Stimulated activated CD8-positive, alpha-beta memory T cell treated with anti-CD3 and anti-CD28 coated beads, Interleukin-4, amount 100 ng/mL, for 48 hours (primary cell): ENCODE measurements around the gene PTPRD.

ENCODE experiments used
- DNase-seq: peaks from one replicate; pipeline ENCODE4 v3.0.0-alpha.2; 2020

PTPRD gene

GRCh38 chr9:8337834-8338766, 2274.7 kb downstream of the PTPRD start:
- DNase-seq, result no peak

- DNase-seq, result no peak
Observed at GRCh38 chr9:8332871-8333270, 2279.9 kb downstream of the PTPRD start.

GRCh38 chr9:8332331-8332650, 2280.5 kb downstream of the PTPRD start:
- no peak for DNase-seq

DNA sequence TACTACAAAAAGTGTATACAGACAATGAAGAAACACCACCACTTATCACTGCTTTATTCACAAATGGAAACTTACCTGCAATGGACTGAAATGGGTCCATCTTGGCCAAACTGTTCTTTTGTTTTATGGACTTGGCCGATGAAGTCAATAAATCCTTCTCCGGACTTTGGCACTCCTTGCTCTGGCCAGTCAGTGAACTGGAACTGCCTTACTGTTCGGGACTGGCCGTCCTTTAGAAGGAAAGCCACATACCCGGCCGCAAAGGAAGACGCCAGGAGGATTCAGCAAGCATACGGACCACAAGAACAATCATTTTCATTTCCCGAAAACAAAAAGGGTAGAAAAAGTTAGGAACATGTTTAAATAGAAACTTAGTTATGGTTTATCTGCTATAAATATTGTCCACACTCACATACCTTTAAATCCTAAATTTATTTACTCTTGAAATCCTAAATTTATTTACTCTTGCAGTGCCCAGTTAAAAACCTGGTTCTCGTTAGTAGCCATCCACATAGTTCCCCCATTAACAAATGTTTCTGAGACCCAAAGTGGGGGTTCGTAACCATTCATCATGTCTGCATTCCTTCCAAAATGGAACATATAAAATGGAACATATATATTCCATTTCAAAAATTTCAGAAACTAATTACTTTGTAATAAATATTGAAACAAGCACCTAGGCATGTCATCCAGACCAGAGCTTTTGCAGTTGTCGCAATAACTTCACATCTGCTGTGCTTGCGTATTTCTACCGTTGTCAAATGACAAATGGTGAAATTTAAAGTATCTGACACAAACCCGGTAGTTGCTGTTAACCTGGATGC, 2281.1 kb downstream of the PTPRD start:
- no peak for DNase-seq

DNA sequence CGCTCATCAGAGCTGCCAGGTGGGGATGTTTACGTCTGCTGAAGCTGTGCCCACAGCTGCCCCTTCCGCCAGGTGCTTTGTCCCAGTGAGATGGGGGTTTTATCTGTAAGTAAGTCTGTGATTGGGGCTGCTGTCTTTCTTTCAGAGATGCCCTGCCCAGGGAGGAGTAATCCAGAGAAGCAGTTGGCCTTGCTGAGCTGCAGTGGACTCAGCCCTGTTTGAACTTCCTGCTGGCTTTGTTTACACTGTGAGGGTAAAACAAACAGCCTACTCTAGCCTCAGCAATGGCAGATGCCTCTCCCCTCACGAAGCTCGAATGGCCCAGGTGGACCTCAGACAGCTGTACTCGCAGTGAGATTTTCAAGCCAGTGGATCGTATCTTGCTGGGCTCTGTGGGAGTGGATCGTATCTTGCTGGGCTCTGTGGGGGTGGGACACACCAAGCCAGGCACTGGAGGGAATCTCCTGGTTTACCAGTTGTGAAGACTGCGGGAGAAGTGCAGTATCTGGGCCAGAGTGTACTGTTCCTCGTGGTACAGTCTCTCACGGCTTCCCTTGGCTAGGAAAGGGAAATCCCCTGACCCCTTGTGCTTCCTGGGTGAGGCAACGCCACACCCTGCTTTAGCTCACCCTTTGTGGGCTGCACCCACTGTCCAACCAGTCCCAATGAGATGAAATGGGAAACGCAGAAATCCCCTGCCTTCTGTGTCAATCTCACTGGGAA, 2283.1 kb downstream of the PTPRD start:
- no peak for DNase-seq

- DNase-seq, result no peak
Observed at GRCh38 chr9:8315211-8315610, 2297.6 kb downstream of the PTPRD start.

- no peak for DNase-seq
Observed at GRCh38 chr9:8309258-8309657, 2303.5 kb downstream of the PTPRD start.

DNA sequence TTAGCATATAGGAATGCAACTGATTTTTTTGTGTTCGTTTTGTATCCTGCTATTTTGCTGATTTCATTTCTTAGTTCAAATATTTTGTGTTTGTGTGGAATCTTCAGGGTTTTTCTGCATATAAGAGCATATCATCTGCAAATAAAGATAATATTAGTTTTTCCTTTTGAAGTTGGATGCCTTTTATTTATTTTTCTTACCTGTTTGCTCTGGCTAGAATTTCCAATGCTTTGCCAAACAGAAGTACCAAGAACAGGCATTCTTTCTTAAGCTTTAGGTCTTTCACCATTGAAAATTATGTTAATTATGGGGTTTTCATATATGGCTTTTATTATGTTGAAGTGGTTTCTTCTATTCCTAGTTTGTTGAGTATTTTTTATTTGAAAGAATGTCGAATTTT, 2308.1 kb downstream of the PTPRD start:
- no peak for DNase-seq

DNA sequence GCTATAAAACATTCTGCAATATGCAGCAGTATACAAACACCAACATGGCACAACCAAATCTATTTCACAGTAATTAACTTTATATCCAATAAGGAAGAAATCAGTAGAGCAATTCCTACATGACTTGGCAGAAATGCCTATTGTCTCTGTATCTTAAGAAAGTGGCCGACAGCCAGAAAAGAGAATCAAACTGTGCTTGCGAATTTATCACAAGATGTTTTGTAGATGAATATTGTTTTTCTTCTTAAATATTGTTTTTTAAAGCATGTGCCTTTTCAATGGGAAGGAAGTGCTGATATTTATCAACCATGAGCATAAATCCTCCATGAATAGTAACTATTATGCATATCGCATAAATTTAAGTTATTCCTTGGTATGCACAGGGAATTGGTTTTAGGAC, 2311.5 kb downstream of the PTPRD start:
- DNase-seq, result no peak

DNA sequence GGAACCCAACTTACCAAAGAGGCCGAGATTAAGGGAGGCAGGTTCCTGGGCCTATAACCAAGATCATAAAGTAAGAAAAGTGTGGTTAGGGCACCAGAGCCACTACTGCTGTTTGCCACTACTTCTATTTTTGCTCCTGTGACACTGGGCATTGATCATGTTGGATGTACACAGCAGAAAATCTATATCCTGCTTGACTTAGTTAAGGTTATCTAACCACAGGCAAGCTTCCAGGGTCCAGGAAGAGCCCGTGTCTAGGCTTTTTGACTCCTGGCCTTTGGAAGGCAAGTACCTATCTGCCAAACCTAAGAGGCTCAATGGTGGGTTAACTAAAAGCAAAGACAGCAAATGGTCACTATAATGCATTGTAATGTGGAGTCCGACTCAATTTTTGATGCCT, 2315.8 kb downstream of the PTPRD start:
- DNase-seq, result no peak

GRCh38 chr9:8292657-8293056, 2320.1 kb downstream of the PTPRD start:
- no peak for DNase-seq

- DNase-seq, result no peak
Observed at GRCh38 chr9:8289681-8290080, 2323.1 kb downstream of the PTPRD start.

GRCh38 chr9:8287970-8288369, 2324.8 kb downstream of the PTPRD start:
- no peak for DNase-seq

DNA sequence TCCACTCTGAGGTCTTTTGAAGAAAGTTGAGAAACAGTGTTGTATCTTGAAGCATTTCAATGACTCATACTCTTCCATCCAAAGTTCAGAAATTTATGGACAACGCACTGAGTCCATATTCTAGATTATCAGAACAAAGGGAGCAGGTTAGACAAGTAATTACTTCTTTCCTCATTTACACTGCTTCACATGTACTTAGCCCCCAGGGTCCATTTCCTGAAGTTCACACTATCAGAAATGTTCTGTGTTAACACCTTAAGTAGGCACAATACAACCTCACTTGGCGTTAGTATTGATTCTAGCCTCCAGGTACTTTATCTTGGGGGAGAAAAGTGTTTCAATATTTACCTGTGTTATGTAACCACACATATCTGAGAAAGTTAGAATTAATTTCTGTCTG, 2325.3 kb downstream of the PTPRD start:
- no peak for DNase-seq

GRCh38 chr9:8284884-8285283, 2327.9 kb downstream of the PTPRD start:
- no peak for DNase-seq

- no peak for DNase-seq
Observed at GRCh38 chr9:8282535-8282934, 2330.3 kb downstream of the PTPRD start.

DNA sequence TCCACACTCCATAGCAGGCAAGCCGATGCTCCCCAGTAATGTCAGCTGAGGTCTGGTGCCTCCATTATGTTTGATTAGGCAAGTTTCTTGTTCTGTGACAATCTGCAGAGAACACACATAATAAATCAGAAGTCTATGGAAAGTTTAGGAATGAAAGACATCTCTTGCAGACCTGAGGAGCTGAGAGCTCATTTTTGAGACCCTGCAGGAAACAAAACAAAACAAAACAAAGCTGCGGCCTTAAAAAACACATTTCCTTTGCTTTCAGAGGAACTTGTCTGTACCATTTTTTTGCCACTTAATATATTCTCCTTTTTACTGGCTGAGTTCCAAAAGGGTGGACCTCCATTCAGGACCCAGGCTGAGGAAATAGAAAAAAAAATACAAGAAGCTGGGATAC, 2332.0 kb downstream of the PTPRD start:
- no peak for DNase-seq

GRCh38 chr9:8278048-8278447, 2334.8 kb downstream of the PTPRD start:
- DNase-seq, result no peak

GRCh38 chr9:8270235-8270634, 2342.6 kb downstream of the PTPRD start:
- no peak for DNase-seq

DNA sequence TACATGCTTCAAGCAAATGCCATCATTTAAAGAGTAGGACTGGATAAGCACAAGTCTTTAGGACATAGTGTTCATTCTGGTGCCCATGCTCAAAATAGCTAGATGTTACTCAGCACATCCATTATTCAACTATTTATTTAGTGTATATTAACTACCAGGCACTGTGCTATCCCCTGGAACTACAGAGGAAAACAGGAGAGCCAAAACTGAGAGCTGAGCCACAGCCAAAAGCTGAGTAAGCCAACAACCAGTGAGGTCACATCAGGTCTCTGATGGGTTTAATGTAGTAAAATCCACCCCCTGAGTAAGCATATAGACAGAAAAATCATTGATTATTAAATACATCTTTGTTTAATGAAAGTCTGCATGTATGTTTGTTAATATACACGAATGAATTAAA, 2343.9 kb downstream of the PTPRD start:
- no peak for DNase-seq

GRCh38 chr9:8268216-8268878, 2344.5 kb downstream of the PTPRD start:
- no peak for DNase-seq

DNA sequence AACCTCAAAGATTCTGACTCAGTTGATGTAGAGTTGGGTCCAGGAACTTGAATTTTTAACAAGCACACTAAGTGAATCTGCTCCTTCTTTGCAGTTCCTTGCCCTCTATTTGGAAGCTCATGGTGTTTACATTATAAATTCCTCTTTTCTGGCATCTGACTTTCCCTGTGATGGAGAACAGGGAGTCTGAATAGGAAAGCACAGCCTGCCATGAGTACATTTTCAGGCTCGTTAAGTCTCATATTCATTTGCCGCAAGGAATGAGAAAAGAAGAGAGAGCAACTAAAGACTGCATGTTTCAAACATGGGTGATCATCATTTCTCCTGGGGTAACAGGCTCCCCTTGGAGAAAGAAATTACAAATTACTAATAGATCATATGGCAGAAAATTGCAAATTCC, 2345.2 kb downstream of the PTPRD start:
- no peak for DNase-seq

DNA sequence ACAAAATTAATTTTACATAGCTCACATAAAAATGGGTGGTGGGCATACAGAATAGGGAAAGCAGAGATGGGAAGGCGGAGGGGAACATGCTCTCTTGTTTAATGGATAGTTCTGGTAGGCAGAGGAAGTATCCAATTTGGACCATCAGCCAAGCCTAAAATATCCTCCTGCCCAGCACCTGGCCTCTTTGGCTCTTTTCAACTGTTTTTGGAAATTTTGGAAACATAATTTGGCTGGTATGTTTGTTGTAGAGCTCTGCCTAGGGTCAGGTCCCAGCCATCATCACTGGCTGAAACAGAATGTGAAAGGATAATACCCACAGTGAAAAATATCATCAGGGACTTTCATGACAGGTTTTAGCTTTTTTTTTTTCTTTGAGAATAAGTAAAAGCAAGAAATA, 2345.9 kb downstream of the PTPRD start:
- DNase-seq, result no peak
